DMS79 (cell line): ENCODE data around the gene TTI1.

Experiments used
- DNase-seq: peaks from one replicate; lab custom pipeline; 2025; lab: John Stamatoyannopoulos, UW

The TTI1 gene

GRCh38 chr20:37937686-37938085 is 95.6 kb downstream of the TTI1 start:
- DNase-seq = no peak

GRCh38 chr20:37936451-37936850 is 96.8 kb downstream of the TTI1 start:
- no peak for DNase-seq

- DNase-seq = no peak
Measured at GRCh38 chr20:37936041-37936440, 97.2 kb downstream of the TTI1 start.

- no peak for DNase-seq
Measured at GRCh38 chr20:37935435-37935834, 97.8 kb downstream of the TTI1 start.

- no peak for DNase-seq
Measured at GRCh38 chr20:37934634-37935375, 98.5 kb downstream of the TTI1 start.

- no peak for DNase-seq
Measured at GRCh38 chr20:37933786-37934633, 99.2 kb downstream of the TTI1 start.
